Measurements from ENCODE around the gene JAM3. TPM values are rescaled to one million over a fixed set of nuclear protein-coding genes. Genes with fewer than 3 reads are reported as not detected.
"Not testable (repeated sequence)": the region's sequence is repeated elsewhere in the genome, so short reads cannot be mapped to it uniquely, and the experiment has no call there.

JAM3 gene
- total RNA-seq, 8 experiments from 2014 or later, result 34.1 to 141 (median 58.4) TPM

DNA sequence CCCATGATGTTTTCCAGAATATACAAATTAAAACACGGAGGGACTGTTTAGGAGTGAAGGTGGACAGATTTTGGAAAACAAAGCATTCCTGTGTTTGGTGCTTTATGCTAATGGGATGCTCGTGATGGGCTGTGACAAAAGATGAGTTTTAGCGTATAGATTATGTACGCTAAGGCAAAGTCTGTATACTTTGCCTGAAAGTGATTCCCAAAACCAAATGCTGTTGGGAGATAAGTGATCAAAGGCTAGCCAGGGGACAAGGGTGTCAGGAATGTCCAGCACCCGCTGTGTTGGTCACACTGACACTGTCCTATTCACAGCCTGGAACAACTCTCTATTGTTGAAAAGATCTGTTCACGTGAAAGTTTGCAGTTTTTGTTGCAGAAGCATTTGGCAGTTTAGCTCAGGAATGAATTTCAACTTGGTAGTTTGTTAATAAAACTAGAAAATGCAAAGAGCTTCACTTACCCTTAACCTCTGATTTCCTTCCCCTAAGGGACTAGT is 1.5 kb downstream of the JAM3 start:
- H3K4me3 ChIP-seq, result peak overlapping the region; percentile 86 to 96 (median 94)
- no peak overlapping the region for H3K27ac ChIP-seq
- in situ Hi-C loops (cut with MboI; ENCODE audit: low pct_unique_long_range_greater_than_20kb in 2 of 9, low sequenced_read_pairs in 9 of 9, unreplicated experiment in 9 of 9), result no loop called here
- H3K4me1 ChIP-seq (replicated peaks in 1 of 2), result peaks cover 37 to 40% of the 10 kb centered on the region in 2 donors
- WGBS, 10 experiments, result 0 to 52% (median 21%) methylated on average over 1 to 6 of the region's 6 CpGs
- no peak for ATAC-seq (replicated peaks in 6 of 8)

DNA sequence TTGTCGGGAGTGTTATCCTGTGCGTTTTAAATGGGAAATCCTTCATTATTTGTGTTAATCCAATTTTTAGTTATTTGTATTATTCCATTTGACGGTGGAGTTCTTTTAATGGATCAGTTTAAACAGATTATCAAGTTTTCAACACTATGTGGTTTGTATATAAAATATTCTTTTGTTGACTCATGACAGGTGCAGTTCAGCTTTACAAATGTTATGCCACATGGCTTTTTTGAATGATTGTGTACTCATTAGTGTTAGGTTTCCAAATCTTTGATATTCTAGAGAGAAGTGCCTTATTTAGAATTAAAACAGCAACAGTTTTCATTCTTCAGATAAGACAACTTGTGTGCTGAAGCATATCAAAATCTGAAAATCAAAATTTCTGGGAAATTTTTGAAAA is 2.4 kb downstream of the JAM3 start:
- H3K4me1 ChIP-seq (replicated peaks in 1 of 2), result peaks cover 37 to 40% of the 10 kb centered on the region in 2 donors
- peak overlapping the region in 3 of 5 donors; percentile 91 to 96 (median 94) for H3K4me3 ChIP-seq
- in situ Hi-C loops (cut with MboI; ENCODE audit: low pct_unique_long_range_greater_than_20kb in 2 of 9, low sequenced_read_pairs in 9 of 9, unreplicated experiment in 9 of 9), result no loop called here
- no peak for ATAC-seq (replicated peaks in 6 of 8)
- H3K27ac ChIP-seq, result no peak overlapping the region
- WGBS, 10 experiments, result 17 to 83% (median 53%) methylated on average over 1 to 3 of the region's 3 CpGs; no CpG with 5 or more reads in 1 of the 10 experiments

DNA sequence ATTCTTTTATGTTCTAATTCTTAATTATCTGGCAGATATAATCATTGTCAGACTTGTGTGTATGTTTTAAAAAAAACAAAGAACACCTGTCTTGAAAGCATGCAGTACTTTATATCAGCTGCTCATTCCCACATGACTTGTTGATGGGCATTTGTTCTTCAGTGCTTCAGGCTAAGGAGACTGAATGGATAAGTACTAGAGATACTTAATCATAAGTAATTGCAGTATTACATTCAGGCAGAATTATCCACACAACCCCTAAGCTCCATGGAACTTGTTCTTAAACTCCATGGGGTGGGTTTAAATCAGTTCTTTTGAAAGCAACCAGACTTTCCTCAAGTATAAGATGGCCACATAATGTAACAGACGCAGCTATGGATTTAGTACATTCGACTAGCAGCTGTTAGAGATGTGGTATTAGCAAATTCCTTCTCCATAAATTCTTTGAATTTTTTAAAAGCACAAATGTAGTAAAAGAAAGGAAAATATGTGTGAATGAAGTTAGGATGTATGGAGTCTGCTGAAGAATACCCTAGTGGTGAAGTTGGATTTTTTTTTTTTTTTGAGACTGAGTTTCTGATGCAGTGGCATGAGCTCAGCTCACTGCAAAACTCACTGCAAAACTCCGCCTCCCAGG is 3.0 kb downstream of the JAM3 start:
- 39 to 100% (median 73%) methylated on average over 1 to 2 of the region's 3 CpGs; no CpG with 5 or more reads in 2 of the 10 experiments for WGBS, 10 experiments
- ATAC-seq (replicated peaks in 6 of 8), result peak in 2 of 8 experiments; percentile 1 to 13
- in situ Hi-C loops (cut with MboI; ENCODE audit: low pct_unique_long_range_greater_than_20kb in 2 of 9, low sequenced_read_pairs in 9 of 9, unreplicated experiment in 9 of 9), result no loop called here
- Histone ChIP-seq H3K4me3 (peak overlapping the region in 1 of 5 donors; percentile 96), H3K27ac (no peak overlapping the region), H3K4me1 (replicated peaks in 1 of 2) (peaks cover 34% of the 10 kb centered on the region in 2 donors)

DNA sequence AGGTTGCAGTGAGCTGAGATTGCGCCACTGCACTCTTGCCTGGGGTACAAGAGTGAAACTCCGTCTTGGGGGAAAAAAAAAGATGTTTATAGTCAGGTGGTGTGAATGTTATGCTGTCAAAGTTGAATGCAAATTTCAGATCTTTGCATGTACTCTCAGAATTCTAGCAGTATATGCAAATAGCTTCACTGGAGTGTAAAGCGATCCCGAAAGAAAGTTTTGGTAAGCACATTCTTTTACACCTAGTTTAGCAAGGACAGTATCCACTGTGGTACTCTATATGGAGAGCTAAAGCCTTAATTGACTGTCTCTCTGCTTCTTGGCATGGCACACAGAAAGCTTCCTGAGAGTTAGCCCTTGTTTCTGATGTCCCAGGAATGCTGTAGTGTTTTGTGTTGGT is 4.0 kb downstream of the JAM3 start:
- H3K4me3 ChIP-seq, result no peak overlapping the region
- in situ Hi-C loops (cut with MboI; ENCODE audit: low pct_unique_long_range_greater_than_20kb in 2 of 9, low sequenced_read_pairs in 9 of 9, unreplicated experiment in 9 of 9), result no loop called here
- peaks cover 27 to 28% of the 10 kb centered on the region in 2 donors for H3K4me1 ChIP-seq (replicated peaks in 1 of 2)
- peak in 3 of 8 experiments; percentile 24 to 52 (median 47) for ATAC-seq (replicated peaks in 6 of 8)
- WGBS, 10 experiments, result 0 to 80% (median 50%) methylated on average over 1 to 4 of the region's 4 CpGs; no CpG with 5 or more reads in 1 of the 10 experiments
- H3K27ac ChIP-seq, result no peak overlapping the region

DNA sequence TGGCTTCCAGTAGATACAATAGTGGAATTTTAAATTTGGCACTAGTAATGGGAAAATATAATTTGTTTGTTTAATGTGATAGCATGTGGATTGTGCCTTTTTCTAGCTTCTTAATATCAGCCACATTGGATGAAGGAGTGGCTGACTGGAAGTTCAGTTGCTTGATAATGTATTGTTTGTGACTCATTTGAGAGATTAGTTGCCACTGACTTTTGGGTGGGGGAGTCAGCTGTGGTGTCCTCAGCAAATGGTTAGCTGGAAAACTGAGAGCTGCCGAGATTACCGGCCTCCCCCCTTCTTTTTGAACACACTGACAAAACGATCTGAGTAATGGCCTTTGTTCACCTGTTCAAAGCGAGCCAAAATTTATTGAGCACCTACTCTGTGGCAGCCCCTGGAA is 5.5 kb downstream of the JAM3 start:
- peak in 2 of 8 experiments; percentile 39 to 47 for ATAC-seq (replicated peaks in 6 of 8)
- Histone ChIP-seq H3K4me3 (no peak overlapping the region), H3K27ac (no peak overlapping the region), H3K4me1 (replicated peaks in 1 of 2) (peaks cover 20 to 24% of the 10 kb centered on the region in 2 donors)
- in situ Hi-C loops (cut with MboI; ENCODE audit: low pct_unique_long_range_greater_than_20kb in 2 of 9, low sequenced_read_pairs in 9 of 9, unreplicated experiment in 9 of 9), result no loop called here
- 0 to 100% (median 70%) methylated on average over 1 to 4 of the region's 4 CpGs; no CpG with 5 or more reads in 1 of the 10 experiments for WGBS, 10 experiments

DNA sequence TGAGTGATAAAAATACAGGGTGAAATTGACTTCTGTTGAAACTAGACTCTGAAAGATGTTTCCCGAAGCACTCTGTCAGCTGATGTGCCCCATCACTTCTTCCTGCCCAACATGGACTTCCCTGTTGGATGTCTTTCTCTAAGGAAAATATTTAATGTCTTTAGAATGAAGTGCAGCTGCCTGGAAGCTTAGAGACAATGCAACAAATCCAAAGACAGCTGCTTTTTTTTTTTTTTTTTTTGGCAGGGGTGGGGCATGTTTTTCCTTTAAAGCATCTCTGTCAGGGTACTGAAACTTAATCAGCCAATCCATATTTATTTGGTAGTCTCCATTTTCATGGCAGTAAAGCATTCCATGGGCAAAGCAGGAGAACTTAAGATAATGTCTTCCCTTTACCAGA is 5.9 kb downstream of the JAM3 start:
- peak in 2 of 8 experiments; percentile 4 to 6 for ATAC-seq (replicated peaks in 6 of 8)
- no peak overlapping the region for H3K27ac ChIP-seq
- peaks cover 20 to 24% of the 10 kb centered on the region in 2 donors for H3K4me1 ChIP-seq (replicated peaks in 1 of 2)
- in situ Hi-C loops (cut with MboI; ENCODE audit: low pct_unique_long_range_greater_than_20kb in 2 of 9, low sequenced_read_pairs in 9 of 9, unreplicated experiment in 9 of 9), result no loop called here
- WGBS, 10 experiments, result 0 to 80% (median 57%) methylated on average over 1 of the region's 1 CpG; no CpG with 5 or more reads in 3 of the 10 experiments
- H3K4me3 ChIP-seq, result no peak overlapping the region

DNA sequence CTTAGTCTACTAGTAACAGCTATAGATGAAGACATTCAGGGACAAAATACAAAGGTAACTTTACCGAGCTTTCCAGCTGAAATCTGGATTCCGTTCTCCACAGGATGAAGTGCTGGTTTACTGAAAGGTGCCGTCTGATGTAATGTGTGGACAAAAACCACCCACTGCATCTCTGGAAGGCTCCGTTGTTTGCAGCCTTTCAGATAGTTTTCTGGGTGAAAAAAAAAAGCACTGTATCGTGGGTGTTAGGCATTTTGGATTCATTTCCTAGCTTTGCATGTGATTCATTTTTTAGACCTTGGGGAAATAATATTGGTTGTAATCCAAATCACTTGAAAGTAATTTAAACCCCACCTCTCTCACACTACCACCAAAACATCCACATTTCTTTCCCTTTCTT is 10.4 kb downstream of the JAM3 start:
- Histone ChIP-seq H3K4me1 (replicated peaks in 1 of 2) (no peaks in the 10 kb centered on the region), H3K4me3 (no peak overlapping the region), H3K27ac (no peak overlapping the region)
- WGBS, 10 experiments, result 28 to 100% (median 85%) methylated on average over 1 to 5 of the region's 5 CpGs; no CpG with 5 or more reads in 1 of the 10 experiments
- ATAC-seq (replicated peaks in 6 of 8), result no peak
- in situ Hi-C loops (cut with MboI; ENCODE audit: low pct_unique_long_range_greater_than_20kb in 2 of 9, low sequenced_read_pairs in 9 of 9, unreplicated experiment in 9 of 9), result no loop called here

DNA sequence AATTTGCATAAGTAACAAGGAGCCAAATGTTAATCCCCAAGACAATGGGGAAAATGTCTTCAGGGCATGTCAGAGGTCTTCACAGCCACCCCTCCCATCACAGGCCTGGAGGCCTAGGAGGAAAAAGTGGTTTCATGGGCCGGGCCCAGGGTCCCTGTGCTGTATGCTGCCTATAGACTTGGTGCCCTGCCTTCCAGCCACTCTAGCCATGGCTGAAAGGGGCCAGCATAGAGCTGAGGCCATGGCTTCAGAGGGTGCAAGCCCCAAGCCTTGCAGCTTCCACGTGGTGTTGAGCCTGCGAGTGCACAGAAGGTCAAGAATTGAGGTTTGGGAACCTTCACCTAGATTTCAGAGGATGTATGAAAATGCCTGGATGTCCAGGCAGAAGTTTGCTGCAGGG is 12.4 kb downstream of the JAM3 start:
- in situ Hi-C loops (cut with MboI; ENCODE audit: low pct_unique_long_range_greater_than_20kb in 2 of 9, low sequenced_read_pairs in 9 of 9, unreplicated experiment in 9 of 9); H3K27ac ChIP-seq; H3K4me1 ChIP-seq (replicated peaks in 1 of 2); ATAC-seq (replicated peaks in 6 of 8); H3K4me3 ChIP-seq: not testable (repeated sequence)
- 90 to 100% (median 100%) methylated on average over 2 to 3 of the region's 3 CpGs; no CpG with 5 or more reads in 5 of the 10 experiments for WGBS, 10 experiments

DNA sequence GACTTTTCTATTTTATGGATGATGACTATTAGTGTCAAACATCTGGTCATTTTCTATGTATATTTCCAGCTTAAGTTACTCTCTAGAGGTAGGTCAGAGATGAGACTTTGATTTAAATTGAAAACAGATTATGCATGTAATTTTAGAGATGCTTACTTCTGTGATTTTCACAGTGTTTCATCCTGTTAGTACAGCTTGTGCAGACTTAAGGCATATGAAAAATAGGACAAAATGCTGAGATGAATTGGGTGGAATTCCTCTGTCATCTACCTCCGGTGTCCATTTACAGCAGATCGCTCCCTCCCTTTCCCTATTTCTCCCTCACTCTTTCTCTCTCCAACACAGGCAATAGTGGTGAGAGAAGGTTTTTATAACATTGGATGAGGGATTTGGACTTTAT is 14.1 kb downstream of the JAM3 start:
- H3K4me3 ChIP-seq, result no peak overlapping the region
- no peaks in the 10 kb centered on the region for H3K4me1 ChIP-seq (replicated peaks in 1 of 2)
- no peak overlapping the region for H3K27ac ChIP-seq
- ATAC-seq (replicated peaks in 6 of 8), result peak in 3 of 8 experiments; percentile 46 to 80 (median 73)
- WGBS, 10 experiments, result 0 to 93% (median 20%) methylated on average over 1 to 2 of the region's 2 CpGs; no CpG with 5 or more reads in 4 of the 10 experiments
- in situ Hi-C loops (cut with MboI; ENCODE audit: low pct_unique_long_range_greater_than_20kb in 2 of 9, low sequenced_read_pairs in 9 of 9, unreplicated experiment in 9 of 9), result no loop called here

DNA sequence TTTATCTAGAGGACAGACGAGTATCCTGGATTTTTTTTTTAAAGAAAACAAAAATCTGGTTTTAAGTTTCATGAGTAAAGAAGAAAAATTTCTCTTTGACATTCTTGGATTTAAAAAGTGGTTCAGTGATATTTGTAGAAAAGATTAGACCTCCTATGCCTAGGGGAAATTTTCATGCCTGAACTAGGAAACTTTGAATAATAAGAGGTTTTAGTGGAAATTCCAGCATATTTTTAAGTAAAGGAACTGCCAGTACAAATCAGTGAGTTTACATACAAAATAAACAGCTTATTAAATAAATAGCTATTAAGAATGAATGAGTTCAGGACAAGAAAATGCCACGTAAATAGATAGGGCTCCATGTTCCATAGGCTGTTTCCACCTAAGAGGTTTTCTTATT is 17.5 kb downstream of the JAM3 start:
- H3K4me3 ChIP-seq, result no peak overlapping the region
- H3K27ac ChIP-seq, result no peak overlapping the region
- 44 to 100% (median 80%) methylated on average over 1 to 2 of the region's 2 CpGs; no CpG with 5 or more reads in 1 of the 10 experiments for WGBS, 10 experiments
- H3K4me1 ChIP-seq (replicated peaks in 1 of 2), result no peaks in the 10 kb centered on the region
- in situ Hi-C loops (cut with MboI; ENCODE audit: low pct_unique_long_range_greater_than_20kb in 2 of 9, low sequenced_read_pairs in 9 of 9, unreplicated experiment in 9 of 9), result no loop called here
- ATAC-seq (replicated peaks in 6 of 8), result no peak

DNA sequence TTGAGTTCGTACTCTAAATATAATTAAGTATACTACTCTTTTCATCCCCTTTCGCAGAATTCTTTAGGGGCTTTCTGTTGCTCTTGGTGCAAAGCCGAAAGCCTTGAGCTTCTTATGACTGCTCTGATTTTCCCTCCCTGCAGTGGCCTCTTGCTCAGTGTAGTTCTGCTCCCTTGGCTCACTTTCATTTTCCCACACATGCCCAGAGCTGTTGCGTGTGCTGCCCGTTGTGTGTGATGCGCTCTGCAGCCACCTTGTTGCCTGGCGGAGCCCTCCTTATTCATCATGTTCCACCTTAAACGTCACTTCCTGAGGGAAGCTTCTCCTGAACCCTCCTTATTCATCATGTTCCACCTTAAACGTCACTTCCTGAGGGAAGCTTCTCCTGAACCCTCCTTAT is 23.1 kb downstream of the JAM3 start:
- peak in 3 of 8 experiments; percentile 28 to 66 (median 28) for ATAC-seq (replicated peaks in 6 of 8)
- in situ Hi-C loops (cut with MboI; ENCODE audit: low pct_unique_long_range_greater_than_20kb in 2 of 9, low sequenced_read_pairs in 9 of 9, unreplicated experiment in 9 of 9); H3K27ac ChIP-seq; H3K4me1 ChIP-seq (replicated peaks in 1 of 2); H3K4me3 ChIP-seq: not testable (repeated sequence)
- 95 to 100% (median 100%) methylated on average over 1 to 3 of the region's 9 CpGs; no CpG with 5 or more reads in 1 of the 10 experiments for WGBS, 10 experiments

DNA sequence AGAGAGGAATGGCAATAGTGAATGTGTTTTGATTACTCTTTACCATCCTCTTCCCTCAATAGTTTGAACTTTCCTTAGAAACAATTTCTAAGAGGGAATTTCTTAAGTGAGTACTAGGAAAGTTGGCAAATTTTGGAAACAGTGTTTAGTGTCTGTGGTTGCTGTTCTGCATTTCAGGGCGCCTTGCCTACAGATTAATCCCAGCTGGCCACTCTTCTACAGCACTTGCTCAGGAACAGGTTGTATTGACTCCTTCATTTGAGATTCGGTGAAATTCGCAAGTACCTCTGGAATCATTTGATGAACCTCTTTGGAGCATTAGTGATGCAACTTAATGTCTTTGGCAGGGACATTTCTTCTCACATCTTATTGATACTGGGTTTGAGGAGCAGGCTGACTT is 28.3 kb downstream of the JAM3 start:
- peak in 1 of 8 experiments; percentile 13 for ATAC-seq (replicated peaks in 6 of 8)
- H3K4me3 ChIP-seq, result no peak overlapping the region
- no peaks in the 10 kb centered on the region for H3K4me1 ChIP-seq (replicated peaks in 1 of 2)
- 16 to 100% (median 90%) methylated on average over 1 to 3 of the region's 3 CpGs; no CpG with 5 or more reads in 1 of the 10 experiments for WGBS, 10 experiments
- H3K27ac ChIP-seq, result no peak overlapping the region
- in situ Hi-C loops (cut with MboI; ENCODE audit: low pct_unique_long_range_greater_than_20kb in 2 of 9, low sequenced_read_pairs in 9 of 9, unreplicated experiment in 9 of 9), result no loop called here

DNA sequence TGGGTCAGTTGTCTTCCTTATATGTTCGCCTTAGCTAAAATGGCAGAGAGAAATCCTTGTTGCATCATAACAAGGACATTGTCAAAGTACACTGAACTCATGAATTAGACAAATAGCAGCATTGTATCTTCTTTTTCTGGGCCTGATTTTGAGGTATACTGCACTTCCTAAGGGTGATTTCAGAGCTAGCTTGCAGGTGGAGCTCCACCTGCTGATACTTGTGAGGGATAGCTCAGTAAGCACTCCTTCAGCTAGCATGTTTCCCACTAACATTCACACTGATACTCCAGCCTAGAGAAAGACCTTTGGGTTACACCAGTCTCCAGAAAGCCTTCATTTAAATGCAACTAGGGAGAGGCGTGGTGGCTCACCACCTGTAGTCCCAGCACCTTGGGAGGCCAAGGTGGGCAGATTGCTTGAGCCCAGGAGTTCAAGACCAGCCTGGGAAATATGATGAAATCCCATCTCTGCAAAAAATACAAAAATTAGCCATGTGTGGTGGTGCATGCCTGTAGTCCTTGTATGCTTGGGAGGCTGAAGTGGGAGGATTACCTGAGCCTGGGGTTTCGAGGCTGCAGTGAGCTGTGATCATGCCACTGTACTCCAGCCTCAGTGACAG is 29.8 kb downstream of the JAM3 start:
- no peaks in the 10 kb centered on the region for H3K4me1 ChIP-seq (replicated peaks in 1 of 2)
- H3K27ac ChIP-seq, result no peak overlapping the region
- H3K4me3 ChIP-seq, result no peak overlapping the region
- in situ Hi-C loops (cut with MboI; ENCODE audit: low pct_unique_long_range_greater_than_20kb in 2 of 9, low sequenced_read_pairs in 9 of 9, unreplicated experiment in 9 of 9), result no loop called here
- ATAC-seq (replicated peaks in 6 of 8), result peak in 3 of 8 experiments; percentile 31 to 73 (median 46)
- WGBS, 10 experiments, result 94 to 100% (median 100%) methylated on average over 1 to 3 of the region's 3 CpGs; no CpG with 5 or more reads in 1 of the 10 experiments
